Fibroblast of skin of right biceps (primary cell): ENCODE data around the gene ASL.
"Not testable (repeated sequence)": the region's sequence is repeated elsewhere in the genome, so short reads cannot be mapped to it uniquely, and the experiment has no call there.

Experiments
- DNase-seq: peaks from one replicate; pipeline ENCODE4 v3.0.0-alpha.2; 2013

Gene ASL

GRCh38 chr7:66119245-66119850 lies 43.7 kb downstream of the ASL start:
- DNase-seq = no peak

GRCh38 chr7:66123175-66123528 lies 47.5 kb downstream of the ASL start:
- no peak for DNase-seq

DNA sequence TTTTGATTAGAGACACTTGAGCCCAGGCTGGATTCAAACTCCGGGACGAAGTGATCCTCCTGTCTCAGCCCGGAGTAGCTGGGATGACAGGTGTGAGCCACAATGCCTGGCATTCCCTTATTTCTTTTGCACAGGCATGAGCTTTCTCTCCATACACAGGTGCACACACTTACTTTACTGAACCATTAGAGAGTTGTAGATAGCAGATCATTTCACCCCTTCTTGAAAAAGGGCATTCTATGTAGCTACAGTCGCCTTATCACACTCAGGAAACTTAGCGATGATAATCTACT lies 48.9 kb downstream of the ASL start:
- DNase-seq = not testable (repeated sequence)

GRCh38 chr7:66125052-66125694 lies 49.6 kb downstream of the ASL start:
- DNase-seq = peak; percentile 50

DNA sequence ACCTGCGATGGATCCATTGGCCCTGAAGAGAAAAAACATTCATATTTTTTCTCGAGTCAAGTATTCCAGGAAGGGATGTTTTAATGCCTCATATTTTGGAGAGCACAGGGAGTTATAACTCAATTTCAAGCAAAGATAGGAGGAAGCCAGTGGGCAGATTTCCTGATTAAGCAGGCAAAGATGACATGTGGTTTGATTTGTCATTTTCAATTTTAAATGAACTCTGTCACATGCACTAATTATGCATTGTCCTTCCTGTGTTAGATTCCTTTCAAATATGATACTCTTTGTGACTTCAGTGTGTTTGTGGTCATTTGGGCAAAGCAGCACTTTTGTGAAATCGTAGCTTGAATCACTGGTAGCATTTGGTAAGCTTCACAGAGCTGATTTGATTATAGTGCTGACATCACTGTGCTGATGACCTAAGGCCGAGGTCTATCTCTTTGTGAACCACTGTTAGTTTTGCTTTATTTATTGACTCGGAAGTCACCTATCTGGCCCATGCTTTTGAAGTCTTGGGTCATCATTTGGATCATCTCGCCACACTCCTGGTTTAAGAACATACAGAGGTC lies 50.2 kb downstream of the ASL start:
- DNase-seq = not testable (repeated sequence)

- DNase-seq = not testable (repeated sequence)
These were observed 51.6 kb downstream of the ASL start for GRCh38 chr7:66127172-66127571.

DNA sequence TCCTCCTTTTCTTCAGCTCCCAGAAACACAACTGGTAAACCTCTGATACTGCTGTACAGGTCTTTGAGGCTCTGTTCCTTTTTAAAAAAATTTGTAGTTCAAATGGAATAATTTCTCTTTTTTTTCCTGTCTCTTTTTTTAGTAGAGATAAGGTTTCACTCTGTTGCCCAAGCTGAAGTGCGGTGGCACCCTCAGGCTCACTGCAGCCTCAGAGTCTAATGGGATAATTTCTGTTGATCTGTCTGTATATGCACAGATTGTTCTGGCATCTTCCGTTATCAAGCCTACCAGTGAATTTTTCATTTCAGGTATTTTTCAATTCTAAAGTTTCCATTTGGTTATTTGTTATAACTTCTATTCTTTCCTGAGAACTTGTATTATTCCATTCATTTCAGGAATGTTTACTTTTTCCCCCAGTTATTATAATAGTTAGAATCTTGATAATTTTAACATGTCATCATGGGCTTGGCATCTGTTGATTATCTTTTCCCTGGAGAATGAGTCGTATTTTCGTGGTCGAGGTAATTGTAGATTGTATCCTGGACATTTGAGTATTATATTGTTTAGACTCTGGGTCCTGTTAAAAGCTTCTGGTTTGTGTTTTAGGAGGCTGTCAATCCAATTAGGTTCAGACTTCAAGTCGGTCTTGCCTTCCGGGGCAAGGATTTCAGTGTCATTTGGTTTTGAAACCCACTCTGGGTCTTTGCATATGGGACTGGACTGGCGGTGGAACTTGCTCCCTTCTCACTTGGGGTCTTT lies 63.6 kb downstream of the ASL start:
- peak; percentile 59 for DNase-seq

DNA sequence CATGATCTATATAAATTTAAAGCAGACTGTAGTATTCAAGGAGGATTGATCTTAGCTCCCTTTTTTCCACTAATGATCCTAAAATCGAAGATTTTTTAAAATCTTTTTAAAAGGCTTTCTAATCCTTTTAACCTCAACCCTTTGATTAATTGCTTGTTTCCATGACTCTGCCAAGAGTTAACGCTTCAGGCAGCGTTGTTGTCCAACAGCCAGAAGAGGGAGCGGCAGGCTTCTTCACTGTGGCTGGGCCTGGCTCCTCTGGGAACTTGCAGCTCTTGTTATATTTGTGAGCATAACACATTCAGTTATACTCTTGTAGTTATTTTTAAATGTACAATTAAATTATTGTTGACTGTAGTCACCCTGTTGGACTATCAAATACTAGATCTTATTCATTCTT lies 65.3 kb downstream of the ASL start:
- DNase-seq = peak; percentile 78

GRCh38 chr7:66142334-66142733 lies 66.7 kb downstream of the ASL start:
- no peak for DNase-seq

DNA sequence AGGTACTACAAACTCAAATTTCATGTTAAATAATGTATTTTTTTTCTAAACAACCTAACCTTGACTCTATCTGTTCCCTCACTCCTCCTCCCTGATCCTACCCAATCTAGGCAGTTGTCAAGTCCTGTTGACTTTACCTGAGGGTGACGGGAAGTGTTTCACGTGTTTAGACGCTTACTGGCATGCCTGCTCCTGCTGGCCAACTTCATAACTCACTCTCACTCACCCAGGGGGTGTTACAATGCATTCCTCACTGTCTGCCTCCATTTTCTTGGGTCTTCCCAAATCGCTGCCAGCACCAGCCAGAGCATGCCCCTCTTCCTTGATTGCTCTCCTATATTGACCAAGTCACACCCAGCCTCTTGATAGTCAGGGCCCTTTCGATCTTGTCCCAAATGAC lies 67.4 kb downstream of the ASL start:
- no peak for DNase-seq
